ENCODE measurements around the gene HEATR3.
A peak's percentile ranks its signal among the peaks of the same experiment; 100 is the strongest.

The HEATR3 gene

GRCh38 chr16:50151322-50151721 lies 85.6 kb downstream of the HEATR3 start:
- DNase-seq (ENCODE audit: insufficient read length, low spot score) (no peak), FAIRE-seq (no peak)

DNA sequence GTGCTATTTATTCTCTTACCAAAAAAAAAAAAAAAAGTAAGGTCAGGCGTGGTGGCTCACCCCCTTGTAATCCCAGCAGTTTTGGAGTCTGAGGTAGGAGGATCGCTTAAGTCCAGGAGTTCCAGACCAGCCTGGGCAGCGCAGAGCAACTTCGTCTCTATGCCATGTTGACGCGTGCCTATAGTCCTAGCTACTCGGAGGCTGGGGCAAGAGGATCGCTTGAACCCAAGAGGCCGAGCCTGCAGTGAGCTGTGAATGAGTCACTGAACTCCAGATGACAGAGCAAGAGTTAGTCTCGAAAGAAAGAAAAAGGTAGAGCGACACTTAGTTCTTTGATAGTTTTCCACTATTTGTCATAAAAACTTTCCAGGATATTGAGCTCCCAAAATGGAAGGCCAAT lies 86.0 kb downstream of the HEATR3 start:
- DNase-seq (ENCODE audit: insufficient read length, low spot score) (no peak), FAIRE-seq (no peak)

GRCh38 chr16:50152351-50152806 lies 86.6 kb downstream of the HEATR3 start:
- peak; percentile 25 for DNase-seq (ENCODE audit: insufficient read length, low spot score)
- FAIRE-seq = no peak

GRCh38 chr16:50152807-50153595 lies 87.2 kb downstream of the HEATR3 start, which contains the start of gene TENT4B:
Gene TENT4B (plus strand): TSS chr16:50153306. CDS start chr16:50153622, 316 bp downstream.
- no peak for FAIRE-seq
- DNase-seq (ENCODE audit: insufficient read length, low spot score) = peak; percentile 83

DNA sequence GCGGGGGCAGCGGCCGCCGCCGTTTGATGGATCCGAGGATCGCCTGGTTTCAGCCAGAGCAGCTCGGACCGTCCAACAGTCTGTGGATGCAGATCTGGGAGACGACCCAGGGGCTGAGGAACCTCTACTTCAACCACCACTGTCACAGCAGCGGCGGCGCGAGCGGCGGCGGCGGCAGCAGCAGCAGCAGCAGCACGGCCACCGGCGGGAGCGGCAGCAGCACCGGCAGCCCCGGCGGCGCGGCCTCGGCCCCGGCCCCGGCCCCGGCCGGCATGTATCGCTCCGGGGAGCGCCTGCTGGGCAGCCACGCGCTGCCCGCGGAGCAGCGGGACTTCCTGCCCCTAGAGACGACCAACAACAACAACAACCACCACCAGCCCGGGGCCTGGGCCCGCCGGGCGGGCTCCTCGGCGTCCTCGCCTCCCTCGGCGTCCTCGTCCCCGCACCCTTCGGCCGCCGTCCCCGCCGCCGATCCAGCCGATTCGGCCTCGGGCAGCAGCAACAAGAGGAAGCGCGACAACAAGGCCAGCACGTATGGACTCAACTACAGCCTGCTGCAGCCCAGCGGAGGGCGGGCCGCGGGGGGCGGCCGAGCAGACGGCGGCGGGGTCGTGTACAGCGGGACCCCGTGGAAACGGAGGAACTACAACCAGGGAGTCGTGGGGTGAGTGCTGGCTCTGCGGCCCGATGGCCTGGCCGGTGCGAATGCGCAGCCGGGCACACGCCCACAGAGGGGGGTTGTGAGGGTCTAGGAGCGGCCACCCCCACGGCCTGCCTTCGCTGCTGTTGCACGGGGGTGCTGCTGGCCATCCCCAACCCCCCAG lies 88.0 kb downstream of the HEATR3 start:
- DNase-seq (ENCODE audit: insufficient read length, low spot score) (no peak), FAIRE-seq (no peak)

GRCh38 chr16:50154420-50154950 lies 88.7 kb downstream of the HEATR3 start:
- FAIRE-seq (no peak), DNase-seq (ENCODE audit: insufficient read length, low spot score) (no peak)

DNA sequence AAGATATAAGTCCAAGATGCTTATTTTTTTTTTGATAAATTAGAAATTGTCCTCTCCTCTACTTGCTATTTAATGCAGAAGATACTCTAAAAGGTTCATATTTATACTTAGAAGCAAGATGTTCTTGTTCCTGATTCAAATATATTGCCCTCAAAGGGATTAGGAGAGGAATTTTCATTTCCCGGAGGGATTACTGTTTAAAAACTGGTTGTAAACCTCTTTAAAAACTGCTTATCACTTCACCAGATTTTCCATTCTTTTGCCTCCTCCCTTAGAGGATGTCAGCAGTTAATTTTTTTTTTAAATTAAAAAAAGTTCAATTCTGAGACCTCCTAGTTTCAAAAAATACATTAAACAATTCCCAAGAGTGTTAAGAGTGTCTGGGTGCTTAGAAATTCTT lies 90.2 kb downstream of the HEATR3 start:
- no peak for FAIRE-seq
- no peak for DNase-seq (ENCODE audit: insufficient read length, low spot score)
